Stimulated activated CD4-positive, alpha-beta T cell treated with anti-CD3 and anti-CD28 coated beads, Interleukin-1b, Interleukin-23, amount 100 ng/mL, for 1 hour (primary cell): ENCODE results near the gene GAA.

Experiments
- DNase-seq, 2 donors: peaks; one replicate each; pipeline ENCODE4 v3.0.0-alpha.2; 2020; ENCODE audit warnings: low read depth in 2 of 2

GAA gene

GRCh38 chr17:80117491-80118401, 16.4 kb downstream of the GAA start:
- DNase-seq = no peak

GRCh38 chr17:80118601-80119270, 17.4 kb downstream of the GAA start:
- no peak for DNase-seq

GRCh38 chr17:80119271-80119791, 17.9 kb downstream of the GAA start:
- DNase-seq = no peak

- DNase-seq = no peak
Observed at GRCh38 chr17:80119839-80120238, 18.5 kb downstream of the GAA start.

- no peak for DNase-seq
Observed at GRCh38 chr17:80122026-80122575, 20.7 kb downstream of the GAA start.

GRCh38 chr17:80122926-80123505, 21.6 kb downstream of the GAA start:
- no peak for DNase-seq

- no peak for DNase-seq
Observed at GRCh38 chr17:80123791-80124190, 22.4 kb downstream of the GAA start.

GRCh38 chr17:80124351-80124981, 23.1 kb downstream of the GAA start:
- DNase-seq = no peak

GRCh38 chr17:80125656-80126448, 24.5 kb downstream of the GAA start:
- no peak for DNase-seq

- DNase-seq = no peak
Observed at GRCh38 chr17:80126449-80126715, 25.0 kb downstream of the GAA start.

GRCh38 chr17:80129006-80129565, 27.7 kb downstream of the GAA start:
- DNase-seq = no peak

GRCh38 chr17:80130992-80131391, 29.6 kb downstream of the GAA start:
- no peak for DNase-seq

GRCh38 chr17:80132906-80133625, 31.7 kb downstream of the GAA start:
- DNase-seq = no peak

- DNase-seq = no peak
Observed at GRCh38 chr17:80133626-80133970, 32.2 kb downstream of the GAA start.

GRCh38 chr17:80137131-80137530, 35.8 kb downstream of the GAA start:
- DNase-seq = no peak

GRCh38 chr17:80138856-80139426, 37.6 kb downstream of the GAA start:
- no peak for DNase-seq

- DNase-seq = no peak
Observed at GRCh38 chr17:80141463-80142165, 40.2 kb downstream of the GAA start.

GRCh38 chr17:80142929-80143328, 41.5 kb downstream of the GAA start:
- DNase-seq = no peak
